ENCODE measurements around the gene WDR5.
A peak's percentile ranks its signal among the peaks of the same experiment; 100 is the strongest.
"Not testable (repeated sequence)": the region's sequence is repeated elsewhere in the genome, so short reads cannot be mapped to it uniquely, and the experiment has no call there.

WDR5 gene

GRCh38 chr9:134135343-134136117 lies at the start of gene WDR5:
Gene WDR5 (plus strand): TSS chr9:134136082. CDS start chr9:134139878, 3,796 bp downstream.
- peak; percentile 95 for DNase-seq

DNA sequence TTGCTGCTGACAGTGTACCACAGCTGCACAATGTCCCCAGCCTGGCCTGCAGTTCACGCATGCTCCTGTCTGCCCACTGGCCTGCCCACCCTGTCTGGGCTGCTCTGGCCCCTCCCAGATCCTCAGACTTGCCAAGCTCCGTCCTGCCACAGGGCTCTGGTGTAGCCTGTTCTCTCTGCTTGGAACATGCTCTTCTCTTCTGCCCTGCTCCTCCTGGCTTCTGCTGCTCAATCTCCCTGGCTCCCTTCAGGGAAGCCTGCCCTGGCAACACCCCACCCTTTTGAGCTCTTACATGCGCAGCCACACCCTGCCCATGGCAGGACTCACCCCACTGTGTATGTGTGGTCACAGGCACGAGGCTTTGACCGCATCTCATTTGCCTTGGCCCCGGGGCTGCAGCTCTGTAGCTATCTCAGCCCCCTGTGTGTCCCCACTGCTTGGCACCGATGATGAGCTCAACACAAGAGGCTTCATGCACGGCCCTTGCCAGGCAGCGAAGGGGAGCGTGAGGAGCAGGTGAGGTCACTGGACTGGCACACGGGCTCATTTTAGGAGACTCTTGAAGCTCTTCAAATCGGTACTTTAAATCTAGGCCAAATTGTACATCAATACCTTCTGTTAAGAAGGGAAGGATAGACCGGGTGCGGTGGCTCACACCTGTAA lies 47.7 kb upstream of the WDR5 start:
- DNase-seq: no peak

- no peak for DNase-seq
These were observed 45.9 kb upstream of the WDR5 start for GRCh38 chr9:134089972-134090371.

GRCh38 chr9:134099123-134099761 lies 36.6 kb upstream of the WDR5 start:
- DNase-seq: no peak

DNA sequence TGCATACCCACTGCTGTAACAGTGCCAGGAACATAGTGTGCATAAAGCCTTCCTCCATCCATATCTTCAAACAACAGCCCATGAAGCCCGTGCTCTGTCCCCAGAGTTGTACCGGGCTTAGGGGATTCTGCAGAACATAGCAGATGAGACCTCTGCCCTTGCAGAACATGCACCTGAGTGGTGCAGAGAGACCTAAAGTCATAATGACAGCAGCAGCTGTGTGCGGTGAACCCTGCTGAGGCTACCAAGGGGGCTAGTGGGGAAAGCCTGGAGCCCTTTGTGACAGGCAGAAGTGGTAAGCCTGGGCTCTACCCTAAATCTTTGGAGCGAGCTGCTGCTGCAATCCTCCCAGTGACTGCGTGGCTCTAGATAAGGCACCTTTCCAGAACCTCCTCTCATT lies 35.8 kb upstream of the WDR5 start:
- DNase-seq: no peak

DNA sequence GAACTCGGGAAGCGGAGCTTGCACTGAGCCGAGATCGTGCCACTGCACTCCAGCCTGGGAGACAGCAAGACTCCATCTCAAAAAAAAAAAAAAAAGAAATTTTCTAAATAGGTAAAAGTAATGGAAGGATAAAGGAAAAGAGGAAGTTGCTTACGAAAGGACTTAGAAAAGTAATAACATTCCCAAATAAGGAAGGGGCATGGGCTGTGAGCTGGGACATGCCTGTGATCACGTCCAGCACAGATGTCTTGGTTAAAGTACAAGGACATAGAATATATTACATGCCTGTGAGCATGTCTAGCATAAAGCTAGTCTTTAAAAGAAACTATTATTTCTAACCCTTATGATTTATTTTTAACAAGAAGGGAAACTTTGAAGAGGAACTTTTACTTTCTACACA lies 34.7 kb upstream of the WDR5 start:
- not testable (repeated sequence) for DNase-seq

GRCh38 chr9:134101623-134102149 lies 34.2 kb upstream of the WDR5 start:
- no peak for DNase-seq

- no peak for DNase-seq
These were observed 32.4 kb upstream of the WDR5 start for GRCh38 chr9:134103391-134103998.

- no peak for DNase-seq
These were observed 24.8 kb upstream of the WDR5 start for GRCh38 chr9:134111064-134111463.

GRCh38 chr9:134112561-134112960 lies 23.3 kb upstream of the WDR5 start:
- DNase-seq: no peak

GRCh38 chr9:134118972-134119371 lies 16.9 kb upstream of the WDR5 start:
- not testable (repeated sequence) for DNase-seq

GRCh38 chr9:134123764-134124128 lies 12.1 kb upstream of the WDR5 start:
- no peak for DNase-seq

- DNase-seq: no peak
These were observed 10.3 kb upstream of the WDR5 start for GRCh38 chr9:134125413-134126095.

DNA sequence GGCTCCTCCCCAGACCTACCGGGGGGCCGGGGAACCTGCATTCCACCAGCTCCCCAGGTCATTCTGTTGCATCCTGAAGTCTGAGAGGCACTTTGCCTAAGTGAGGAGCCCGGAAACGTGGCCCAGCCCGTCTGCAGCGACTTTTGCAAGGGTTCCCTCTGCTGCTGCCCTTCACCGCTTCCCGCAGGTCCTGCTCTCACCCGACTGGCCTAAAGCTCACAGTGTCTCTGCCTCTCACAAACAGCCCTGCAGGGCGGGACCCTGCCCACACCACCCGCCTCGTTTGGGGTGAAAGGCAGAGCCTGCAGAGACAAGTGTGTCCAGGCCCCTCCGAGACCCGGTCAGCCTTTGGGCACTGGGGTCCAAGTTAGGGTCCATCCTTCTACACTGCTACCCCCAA lies 9.5 kb upstream of the WDR5 start:
- DNase-seq: no peak

DNA sequence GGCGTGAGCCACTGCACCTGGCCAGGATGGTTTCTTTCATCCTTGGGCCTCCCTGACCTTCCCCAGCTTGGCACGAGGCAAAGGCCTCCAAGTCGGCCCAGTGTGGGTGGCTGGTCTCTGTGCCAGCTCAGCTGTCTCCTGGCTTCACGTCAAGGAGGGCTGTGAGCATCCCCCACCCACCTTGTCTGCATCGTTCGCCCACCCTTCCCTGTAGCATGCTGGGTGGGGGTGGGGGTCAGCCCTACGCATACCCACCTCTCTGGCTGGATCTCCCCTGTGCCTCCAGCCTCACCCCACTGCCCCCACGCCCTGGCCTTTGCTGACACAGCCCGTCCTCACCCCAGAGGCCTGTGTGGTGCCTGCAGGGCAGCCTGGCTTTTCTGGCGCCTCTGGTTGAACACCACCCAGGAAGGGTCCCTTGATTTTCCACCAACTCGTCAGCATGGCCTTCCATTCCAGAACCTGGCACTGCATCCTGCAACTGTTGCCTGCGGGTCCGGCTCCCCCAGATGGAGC lies 8.8 kb upstream of the WDR5 start:
- DNase-seq: no peak

- DNase-seq: no peak
These were observed 8.3 kb upstream of the WDR5 start for GRCh38 chr9:134127616-134128015.

- DNase-seq: no peak
These were observed 6.9 kb upstream of the WDR5 start for GRCh38 chr9:134128727-134129679.

DNA sequence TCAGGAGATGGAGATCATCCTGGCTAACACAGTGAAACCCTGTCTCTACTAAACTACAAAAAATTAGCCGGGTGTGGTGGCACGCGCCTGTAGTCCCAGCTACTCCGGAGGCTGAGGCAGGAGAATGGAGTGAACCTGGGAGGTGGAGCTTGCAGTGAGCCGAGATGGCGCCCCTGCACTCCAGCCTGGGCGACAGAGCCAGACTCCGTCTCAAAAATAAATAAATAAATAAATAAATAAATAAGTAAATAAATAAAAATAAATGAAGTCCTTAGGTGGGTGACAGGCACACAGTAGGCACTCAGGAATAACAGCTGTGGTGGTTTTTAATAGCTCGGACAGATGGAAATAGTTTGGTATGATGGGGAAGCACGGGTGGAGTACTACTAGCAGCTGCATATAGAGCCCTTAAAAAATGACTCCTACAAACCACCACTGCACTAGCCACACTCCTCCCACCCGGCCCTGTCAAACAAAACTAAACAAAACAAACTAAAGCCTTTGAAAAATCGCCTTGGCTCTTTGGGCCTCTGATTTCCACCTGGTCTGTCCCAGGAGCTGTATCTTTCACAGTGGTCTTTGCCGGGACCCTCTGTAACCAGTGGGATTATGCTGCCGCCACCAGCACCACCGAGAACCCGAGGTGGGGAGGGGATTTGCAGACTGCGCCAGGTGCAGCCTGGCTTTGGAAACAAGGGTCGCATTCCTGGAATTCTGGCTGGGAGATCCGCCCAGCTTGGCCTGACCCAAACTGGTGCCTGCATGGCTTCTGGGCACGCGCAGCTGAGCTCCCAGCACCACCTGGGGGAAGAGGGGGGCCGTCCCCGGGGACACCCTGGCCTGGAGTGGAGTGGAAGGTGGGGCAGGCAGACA lies 5.1 kb upstream of the WDR5 start:
- DNase-seq: no peak

DNA sequence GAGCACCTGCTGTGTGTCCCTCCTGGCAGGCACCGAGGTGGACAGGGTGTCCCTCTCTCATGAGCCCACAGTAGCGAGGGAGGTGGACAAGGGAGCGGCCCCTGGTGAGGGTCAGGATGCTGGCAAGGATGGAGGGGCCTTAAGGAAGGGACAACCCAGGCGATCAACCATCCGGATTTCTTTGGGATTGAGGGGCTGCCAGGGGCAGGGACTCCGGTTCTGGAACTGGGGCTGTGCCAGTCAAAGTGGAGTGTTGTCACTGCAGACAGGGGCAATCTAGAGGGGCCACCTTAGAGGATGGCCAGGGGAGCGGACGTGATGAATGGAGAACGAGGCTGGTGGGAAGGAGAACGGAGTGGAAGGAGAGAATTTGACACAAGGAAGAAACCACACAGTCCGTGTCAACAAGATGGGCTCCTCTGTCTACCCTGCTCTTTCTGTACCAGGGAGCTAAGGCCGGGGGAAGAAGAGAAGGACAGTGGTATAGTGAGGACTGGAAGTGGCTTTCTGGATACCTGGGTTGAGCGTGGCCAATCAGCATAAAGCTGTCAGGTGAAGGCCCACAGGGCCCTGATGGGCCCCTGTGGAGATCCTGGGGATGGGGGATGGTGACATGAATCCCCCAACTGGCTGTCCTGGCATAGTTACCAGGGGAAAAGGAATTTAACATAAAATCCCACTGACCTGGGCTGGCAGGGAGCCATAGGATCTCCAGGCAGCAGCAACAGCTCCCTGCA lies 4.2 kb upstream of the WDR5 start:
- DNase-seq: no peak

Measured in cortex of kidney (tissue), 1 donor.